HG03025 (cell line): ENCODE data around the gene SENP5.
A peak's percentile ranks its signal among the peaks of the same experiment; 100 is the strongest.

ENCODE experiments used
- ATAC-seq: cut with Tn5 transposase; IDR thresholded peaks from one replicate; pipeline ENCODE4 v1.9.1; 2021; ENCODE audit warnings: mild to moderate bottlenecking, moderate library complexity; ENCODE audit not compliant: unreplicated experiment, low FRiP score

The SENP5 gene

DNA sequence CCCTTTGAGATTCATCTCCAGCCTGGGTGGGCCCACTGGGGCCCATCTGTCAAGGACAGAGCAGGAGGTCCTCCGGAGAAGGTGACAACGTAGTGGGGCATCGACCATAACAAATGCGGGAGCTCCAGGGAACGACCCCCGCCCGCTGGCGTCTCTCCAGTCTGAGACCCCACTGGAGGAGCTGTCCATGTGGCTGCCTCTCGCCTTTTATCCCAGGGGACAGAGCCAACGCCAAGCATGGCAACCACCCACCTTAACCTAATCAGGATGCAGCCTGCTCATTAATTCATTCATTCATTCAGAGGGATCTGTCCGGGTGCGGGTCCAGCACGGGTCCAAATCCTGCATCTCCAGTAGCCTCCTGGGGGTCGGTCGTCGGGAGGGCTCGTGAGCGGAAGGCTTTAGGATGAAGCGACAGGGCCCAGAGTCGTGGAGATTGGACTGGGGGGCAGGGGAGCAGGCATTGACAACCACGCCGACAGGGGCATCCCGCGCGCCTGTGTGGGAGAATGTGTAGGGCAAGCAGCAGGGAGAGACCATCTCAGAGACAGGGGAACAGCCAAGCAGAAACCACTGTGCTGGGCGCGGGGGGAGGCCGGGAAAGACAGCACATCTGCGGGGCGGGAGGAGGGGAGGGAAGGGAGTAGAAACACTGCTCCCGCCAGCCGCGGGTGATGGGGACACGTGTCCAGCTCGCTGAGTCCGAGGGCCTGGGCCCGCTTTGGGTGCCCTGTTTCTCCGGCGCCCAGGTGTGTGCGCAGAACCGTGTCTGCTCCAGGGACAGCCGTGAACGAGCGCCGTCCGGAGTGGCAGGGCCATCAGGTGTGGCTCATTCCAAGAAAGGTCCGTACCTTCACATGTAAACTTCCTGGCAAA, 99.0 kb downstream of the SENP5 start:
- no peak for ATAC-seq

- ATAC-seq: no peak
Measured at GRCh38 chr3:196967412-196968232, 99.9 kb downstream of the SENP5 start.

DNA sequence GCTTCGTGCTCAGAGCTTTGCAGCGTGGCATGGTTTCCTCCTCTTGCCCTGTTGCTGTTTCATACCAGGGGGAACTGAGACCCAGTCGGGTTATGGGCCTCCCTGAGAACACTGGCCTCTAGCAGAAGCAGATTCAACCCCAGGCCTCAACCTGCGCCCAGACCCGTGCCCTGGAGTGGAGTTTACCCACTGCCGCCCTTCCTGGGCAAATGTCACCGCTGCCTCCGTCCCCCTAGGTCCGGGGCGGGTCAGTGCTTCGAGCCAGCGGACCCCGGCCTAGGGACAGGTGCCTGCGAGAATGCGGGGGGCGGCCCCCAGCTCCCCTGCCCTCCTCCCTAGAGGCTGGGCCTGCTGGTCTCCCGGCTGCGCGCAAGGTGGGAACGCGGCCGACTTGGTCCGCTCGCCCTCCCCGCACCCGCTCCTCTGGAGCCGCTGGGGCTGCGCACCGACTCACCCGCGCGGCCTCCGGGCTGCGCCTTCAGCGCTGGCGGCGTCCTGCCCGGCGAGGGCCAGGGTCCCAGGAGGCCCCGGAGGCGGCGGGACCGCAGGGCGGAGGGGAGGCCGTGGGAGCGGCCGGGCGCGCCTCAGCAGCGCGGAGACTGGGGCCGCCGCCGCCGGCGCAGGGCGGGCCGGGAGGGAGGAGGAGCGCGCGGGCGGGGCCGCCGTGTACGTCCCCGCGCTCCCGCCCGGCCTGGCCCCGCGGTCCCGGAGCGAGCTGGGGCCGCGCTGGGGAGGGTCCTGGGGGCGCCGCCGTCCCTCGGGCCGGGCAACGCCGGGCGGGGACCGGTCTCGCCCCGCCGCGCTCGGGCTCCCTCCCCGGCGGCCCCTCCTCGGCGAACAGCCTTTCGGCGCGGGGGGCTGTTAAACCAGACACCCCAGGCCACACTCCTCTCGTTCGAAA, 100.8 kb downstream of the SENP5 start, which contains the start of gene PIGZ:
PIGZ (minus strand) TSS at position 601 of the 901 bp plus-strand sequence. CDS start 16,802 bp downstream, outside the sequence.
- peak; percentile 68 for ATAC-seq

- peak; percentile 41 for ATAC-seq
Measured at GRCh38 chr3:196969134-196969659, 101.5 kb downstream of the SENP5 start.

DNA sequence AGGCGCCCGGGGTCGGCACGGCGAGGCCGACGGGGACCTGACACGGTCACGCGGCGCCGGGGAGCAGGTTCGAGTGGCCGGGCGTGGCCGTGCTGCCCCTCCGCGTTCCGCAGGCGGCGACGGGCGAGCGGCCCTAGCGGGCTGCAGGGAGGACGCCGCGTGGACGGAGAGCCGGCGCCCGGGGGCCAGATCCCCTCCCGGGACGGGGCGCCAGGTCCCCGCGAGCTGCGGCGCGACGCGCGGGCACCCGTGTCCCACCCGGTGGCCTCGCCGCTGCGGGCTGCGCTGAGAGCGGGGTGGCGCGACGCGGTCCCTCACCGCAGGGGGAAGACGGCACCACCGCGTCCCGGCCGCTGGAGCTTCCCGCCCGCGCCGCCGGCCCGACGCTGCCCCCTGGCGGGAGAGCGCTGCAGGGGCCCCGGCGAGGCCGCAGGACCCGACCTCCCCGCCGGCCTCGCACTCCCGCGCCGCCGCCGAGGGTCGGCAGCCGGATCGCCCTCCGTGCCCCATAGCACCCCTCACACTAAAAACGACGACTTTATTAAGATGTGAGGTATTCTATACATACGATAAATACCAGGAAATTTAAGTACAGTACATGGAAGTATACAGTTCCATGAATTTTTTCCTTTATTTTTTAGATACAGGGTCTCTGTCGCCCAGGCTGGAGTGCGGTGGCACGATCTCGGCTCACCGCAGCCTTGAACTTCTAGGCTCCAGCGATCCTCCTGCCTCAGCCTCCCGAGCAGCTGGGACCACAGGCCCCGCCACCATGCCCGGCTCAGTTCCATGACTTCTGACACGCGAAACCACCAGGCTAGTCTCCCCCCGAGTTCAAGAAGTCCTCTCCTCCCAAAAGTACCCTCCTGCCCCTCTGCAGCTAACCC, 102.2 kb downstream of the SENP5 start:
- ATAC-seq: peak; percentile 31

DNA sequence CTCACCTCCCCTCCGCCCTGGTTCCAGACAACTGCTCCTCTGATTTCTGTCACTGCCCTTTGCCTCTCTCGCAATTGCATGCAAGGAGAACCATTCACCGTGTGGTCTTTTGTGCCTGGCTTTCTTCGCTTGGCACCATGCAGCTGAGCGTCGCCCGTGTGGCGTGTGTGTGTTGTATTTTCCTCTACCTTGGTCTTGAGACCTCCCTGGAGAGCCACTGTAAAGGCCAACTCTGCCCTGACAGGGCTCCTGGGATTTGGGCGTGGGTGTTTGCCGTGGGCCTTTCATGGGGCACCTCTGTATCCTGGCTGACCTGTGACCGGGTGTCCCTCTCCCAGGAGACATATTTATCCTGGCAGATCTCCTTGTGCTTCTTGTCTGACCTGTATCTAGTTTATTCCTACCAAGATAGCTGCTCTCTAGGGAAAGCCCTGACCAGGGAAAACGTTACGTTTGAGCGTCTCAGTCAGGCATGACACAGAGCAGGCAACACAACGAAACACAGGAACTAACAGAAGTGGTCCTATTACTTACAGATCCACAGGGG, 102.9 kb downstream of the SENP5 start:
- no peak for ATAC-seq

- ATAC-seq: no peak
Measured at GRCh38 chr3:196971094-196971698, 103.5 kb downstream of the SENP5 start.

- no peak for ATAC-seq
Measured at GRCh38 chr3:196974661-196975060, 106.9 kb downstream of the SENP5 start.

DNA sequence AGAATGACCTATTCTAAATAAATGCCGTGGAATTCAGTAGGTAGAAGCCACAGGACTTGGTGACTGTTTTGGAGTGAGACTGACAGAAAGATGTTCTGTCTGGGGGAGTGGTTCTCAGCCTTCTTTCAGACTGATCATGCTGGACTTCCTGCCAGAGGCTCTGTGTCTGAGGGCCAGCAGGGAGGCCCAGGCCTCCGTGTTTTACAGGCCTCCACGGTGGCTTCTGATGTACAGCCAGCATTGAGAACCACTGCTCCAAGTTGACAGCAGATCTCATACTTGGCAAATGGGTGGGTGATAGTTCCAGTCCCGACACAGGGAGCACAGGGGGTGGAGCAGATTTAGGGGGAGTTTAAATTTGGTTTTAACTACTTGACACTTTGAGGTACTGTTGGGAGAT, 107.6 kb downstream of the SENP5 start:
- ATAC-seq: no peak

- no peak for ATAC-seq
Measured at GRCh38 chr3:196976941-196977340, 109.2 kb downstream of the SENP5 start.

DNA sequence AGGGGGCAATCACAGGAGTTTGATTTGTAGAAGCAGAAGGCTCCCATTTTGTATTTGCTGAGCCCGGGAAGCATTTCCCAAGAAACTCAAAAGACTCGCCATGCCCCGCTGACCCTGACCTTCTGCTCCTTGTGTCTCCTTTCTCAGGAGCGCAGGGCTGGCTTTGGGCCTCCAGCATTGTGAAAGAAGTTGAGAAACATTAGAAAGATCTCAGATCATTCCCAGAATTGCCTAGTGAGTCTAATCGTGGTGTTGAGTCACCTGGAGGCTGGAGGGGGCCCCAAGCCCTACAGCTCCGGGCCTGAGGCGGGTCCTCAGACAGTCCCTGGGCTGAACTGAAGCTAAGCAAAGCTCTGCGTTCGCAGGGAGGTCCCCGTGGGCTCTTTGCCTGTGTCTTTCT, 111.8 kb downstream of the SENP5 start:
- ATAC-seq: no peak

DNA sequence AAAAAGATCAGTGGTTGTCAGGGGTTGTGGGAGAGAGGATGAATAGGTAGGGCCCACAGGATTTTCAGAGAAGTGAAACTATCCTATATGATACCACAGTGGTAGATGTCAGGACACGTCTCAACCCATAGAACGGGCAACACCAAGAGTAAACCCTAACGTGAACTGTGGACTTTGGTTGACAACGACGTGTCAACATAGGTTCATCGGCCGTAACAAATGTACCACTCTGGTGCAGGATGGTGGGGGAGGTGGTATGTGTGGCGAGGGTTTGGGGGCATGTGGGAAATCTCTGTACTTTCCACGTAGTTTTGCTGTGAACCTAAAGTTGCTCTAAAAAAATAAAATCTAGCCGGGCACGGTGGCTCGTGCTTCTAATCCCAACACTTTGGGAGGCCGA, 113.9 kb downstream of the SENP5 start:
- no peak for ATAC-seq

- no peak for ATAC-seq
Measured at GRCh38 chr3:196983186-196983585, 115.5 kb downstream of the SENP5 start.
